HG02798 (cell line): ENCODE results near the gene LGR6.

ENCODE experiments used
- ATAC-seq: cut with Tn5 transposase; IDR thresholded peaks from one replicate; pipeline ENCODE4 v1.9.1; 2021; ENCODE audit warnings: mild to moderate bottlenecking; ENCODE audit not compliant: unreplicated experiment, poor library complexity

LGR6 gene

GRCh38 chr1:202217951-202218350, 24.4 kb downstream of the LGR6 start:
- no peak for ATAC-seq

- ATAC-seq: no peak
Measured at GRCh38 chr1:202220733-202221132, 27.1 kb downstream of the LGR6 start.

DNA sequence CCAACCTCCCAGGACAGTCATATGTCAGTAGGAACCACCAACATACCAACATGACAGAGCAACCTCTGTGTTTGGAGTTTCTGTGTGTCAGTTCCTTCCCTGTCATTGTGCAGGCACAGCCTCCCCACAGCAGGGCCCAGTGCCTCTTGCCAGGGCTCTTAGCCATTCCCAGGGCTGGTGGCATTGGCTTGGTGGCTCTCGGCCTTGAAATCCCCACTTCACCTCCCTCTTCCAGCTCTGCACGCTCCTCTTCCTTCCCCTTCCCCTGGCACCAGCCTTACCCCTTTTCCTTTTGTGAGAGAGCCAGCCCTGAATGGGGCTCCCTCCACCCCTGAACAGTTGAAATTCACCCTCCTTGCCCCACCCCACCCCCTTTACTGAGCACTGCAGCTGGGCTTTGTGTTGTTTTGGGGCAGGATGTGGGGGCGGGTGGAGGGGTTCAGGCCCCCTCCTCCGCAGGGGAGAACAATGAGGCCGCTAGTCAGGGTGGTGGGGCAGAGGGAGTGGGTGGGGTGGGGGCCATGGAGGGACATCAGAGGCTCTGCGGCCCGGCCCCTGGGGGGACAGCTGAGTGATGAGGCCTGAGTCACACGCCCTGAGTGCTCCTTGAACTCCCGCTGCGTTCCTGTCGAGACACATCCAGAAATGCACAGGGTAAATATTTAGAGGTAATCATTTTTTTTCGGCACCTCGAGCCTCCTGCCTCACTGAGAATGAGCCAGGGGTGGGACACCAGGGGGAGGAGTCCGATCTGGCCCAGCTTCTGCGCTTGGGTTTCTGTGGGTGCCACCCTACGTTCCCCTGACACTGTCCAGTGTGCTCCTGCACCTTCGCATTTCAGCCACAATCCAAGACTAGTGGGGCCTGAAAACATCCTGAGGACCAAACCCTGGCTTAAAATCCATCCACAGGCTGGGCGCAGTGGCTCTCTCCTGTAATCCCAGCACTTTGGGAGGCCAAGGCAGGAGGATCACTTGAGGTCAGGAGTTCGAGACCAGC, 28.6 kb downstream of the LGR6 start:
- ATAC-seq: no peak

GRCh38 chr1:202223121-202223860, 29.7 kb downstream of the LGR6 start:
- no peak for ATAC-seq

DNA sequence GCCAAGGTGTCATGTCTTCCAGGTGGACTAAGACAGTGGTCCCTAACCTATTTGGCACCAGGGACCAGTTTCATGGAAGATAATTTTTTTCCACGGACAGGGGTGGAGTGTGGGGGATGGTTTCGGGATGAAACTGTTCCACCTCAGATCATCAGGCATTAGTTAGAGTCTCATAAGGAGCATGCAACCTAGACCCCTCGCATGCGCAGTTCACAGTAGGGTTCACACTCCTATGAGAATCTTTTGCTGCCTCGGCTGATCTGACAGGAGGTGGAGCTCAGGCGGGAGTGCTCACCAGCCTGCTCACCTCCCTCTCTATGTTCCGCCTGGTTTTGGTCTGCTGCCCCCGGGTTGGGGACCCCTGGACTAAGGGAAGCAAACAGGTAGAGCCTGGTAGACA, 30.9 kb downstream of the LGR6 start:
- ATAC-seq: no peak

- ATAC-seq: no peak
Measured at GRCh38 chr1:202225131-202225530, 31.5 kb downstream of the LGR6 start.

GRCh38 chr1:202227053-202227672, 33.6 kb downstream of the LGR6 start:
- no peak for ATAC-seq

- ATAC-seq: no peak
Measured at GRCh38 chr1:202227997-202228401, 34.4 kb downstream of the LGR6 start.

GRCh38 chr1:202228484-202229122, 35.0 kb downstream of the LGR6 start:
- no peak for ATAC-seq

- ATAC-seq: no peak
Measured at GRCh38 chr1:202229376-202229775, 35.8 kb downstream of the LGR6 start.

DNA sequence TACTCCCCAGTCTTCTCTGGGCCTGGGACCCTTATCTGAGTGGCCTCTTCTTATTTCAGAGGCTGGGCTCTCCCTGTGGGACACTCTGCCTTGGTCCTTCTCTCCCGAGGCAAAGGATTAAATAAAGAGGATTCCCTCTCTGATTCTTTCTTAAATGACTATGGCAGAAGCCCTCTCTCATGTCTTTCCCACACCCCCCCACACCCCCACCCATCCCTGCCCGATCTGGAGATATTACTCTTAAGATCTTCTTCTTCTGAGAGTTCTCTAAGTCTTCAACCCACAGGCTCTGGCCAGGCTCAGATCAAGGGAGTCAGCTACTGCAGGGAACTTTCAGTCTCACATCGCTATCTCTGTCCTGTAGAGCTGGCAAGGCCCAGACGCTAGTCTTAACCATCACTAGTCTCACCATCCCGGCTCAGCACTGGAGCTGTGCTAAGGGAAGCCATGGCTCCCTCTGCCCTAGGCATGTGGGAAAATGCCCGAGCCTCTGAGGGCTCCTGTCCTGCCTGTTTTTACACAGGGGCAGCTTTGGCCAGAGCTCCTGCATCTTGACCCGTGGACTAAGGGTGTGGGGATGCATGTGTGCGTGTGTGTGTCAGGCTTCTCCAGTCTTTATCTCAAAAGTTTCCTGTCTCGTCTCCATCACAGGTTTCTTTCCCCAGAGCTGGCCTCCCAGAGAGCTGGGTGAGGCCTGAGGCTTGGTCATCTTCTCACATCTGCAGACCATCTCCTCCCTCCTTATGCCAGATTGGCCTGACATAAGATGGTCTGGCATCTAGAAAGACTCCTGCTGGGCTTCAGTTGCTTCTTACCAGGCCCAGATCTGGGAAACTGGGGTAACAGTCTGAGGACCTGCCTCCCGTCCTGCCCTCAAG, 36.7 kb downstream of the LGR6 start:
- ATAC-seq: no peak

DNA sequence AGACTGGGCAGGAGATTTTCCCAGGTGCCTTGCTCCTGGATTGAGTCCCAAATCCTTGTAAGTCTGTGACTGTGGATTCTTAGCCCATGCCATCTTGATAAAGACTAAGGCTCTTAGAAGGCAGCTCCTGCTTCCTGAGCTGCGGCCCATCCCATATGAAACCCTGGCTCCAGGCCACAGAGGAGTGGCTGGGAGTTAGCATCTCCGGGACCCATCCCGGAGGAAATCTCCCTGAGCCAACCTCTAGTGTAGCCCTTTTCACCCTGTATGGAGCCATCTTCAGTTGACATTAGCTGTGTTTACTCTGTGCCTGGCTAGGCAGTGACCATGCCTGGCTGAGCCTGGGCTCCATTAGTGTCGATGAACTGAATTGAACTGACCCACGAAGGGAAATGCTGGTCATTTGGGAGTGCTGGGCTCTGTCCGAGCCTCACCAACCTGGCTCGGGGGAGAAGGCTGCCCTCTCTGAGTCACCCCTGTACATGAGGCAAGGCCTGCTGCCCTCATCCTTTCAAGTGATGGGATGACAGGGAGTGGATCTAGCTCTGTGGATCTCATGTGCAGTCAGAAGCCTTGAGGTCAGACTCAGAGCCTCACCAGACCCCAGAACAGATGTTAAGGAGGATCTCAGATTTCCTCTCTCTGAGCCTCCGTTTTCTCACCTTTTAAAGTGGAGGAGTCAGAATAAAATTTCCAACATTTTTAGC, 37.5 kb downstream of the LGR6 start:
- no peak for ATAC-seq

GRCh38 chr1:202233171-202233570, 39.6 kb downstream of the LGR6 start:
- no peak for ATAC-seq

DNA sequence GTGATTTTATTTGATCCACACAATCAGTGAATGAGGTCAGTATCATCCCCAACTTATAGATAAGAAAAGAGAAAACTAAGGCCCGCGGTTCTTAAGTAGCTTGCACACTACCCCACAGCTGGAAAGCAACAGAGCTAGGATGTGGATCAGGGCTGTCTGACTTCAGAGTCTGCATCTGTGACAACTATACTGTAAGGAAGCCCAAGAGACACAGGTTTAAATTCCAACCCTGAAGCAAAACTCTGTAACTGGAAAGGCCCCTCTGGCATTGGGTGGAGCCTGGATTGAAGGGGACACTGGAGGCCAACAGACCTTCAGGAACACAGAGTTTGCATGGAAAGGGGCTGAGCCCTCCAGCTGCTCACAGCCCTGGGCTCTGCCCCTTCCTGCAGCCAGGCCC, 40.2 kb downstream of the LGR6 start:
- no peak for ATAC-seq

GRCh38 chr1:202234331-202235002, 40.9 kb downstream of the LGR6 start:
- no peak for ATAC-seq

GRCh38 chr1:202235003-202235660, 41.5 kb downstream of the LGR6 start:
- no peak for ATAC-seq

GRCh38 chr1:202235856-202236837, 42.5 kb downstream of the LGR6 start:
- peak; percentile 67 for ATAC-seq
